Measurements from ENCODE around the gene NLRP5.
"Not testable (repeated sequence)": the region's sequence is repeated elsewhere in the genome, so short reads cannot be mapped to it uniquely, and the experiment has no call there.

Gene NLRP5

DNA sequence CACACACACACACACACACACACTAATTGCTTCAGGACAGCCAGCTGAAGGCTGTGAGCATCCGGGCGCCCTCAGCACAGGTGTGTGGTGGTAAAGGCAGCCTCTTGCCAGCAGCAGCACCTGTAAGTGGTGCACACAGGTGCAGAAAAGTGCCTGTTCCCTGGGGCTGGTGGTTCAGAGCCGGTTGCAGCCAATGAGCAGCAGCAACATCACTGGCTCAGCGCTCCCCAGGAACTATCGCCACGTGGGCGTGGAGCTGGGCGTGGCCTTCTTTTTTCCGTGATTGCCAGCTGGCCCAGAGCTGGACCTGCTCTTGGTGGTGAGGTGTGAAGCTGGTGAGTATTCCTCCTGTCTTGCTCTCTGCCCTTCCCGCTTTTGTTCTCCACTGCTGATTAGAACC, at the start of gene NLRP5:
TSS of gene NLRP5 (plus strand) at position 289 of the 400 bp plus-strand sequence.
- no peak for DNase-seq (ENCODE audit: low read depth in 4 of 4, low spot score in 1 of 4)

DNA sequence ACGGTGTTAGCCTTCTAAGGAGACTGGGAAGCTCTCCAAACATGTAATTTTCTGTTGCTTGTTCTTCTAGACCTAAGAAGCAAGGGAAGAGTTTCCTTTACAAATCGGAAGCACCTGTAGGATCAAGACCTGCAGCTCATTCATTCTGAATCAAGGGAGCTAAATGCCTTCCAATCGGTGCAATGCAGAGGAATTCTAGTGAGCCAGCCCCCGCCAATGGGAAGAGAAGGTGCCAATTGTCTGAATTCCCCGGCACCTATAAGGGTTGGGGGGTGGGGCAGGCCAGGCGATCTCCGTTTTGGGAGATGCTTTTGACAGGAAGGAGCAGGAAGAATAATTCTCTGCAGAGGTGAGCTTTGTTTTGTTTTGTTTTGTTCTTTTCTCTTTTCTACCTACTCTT, 47.4 kb upstream of the NLRP5 start:
- no peak for DNase-seq (ENCODE audit: low read depth in 4 of 4, low spot score in 1 of 4)

DNA sequence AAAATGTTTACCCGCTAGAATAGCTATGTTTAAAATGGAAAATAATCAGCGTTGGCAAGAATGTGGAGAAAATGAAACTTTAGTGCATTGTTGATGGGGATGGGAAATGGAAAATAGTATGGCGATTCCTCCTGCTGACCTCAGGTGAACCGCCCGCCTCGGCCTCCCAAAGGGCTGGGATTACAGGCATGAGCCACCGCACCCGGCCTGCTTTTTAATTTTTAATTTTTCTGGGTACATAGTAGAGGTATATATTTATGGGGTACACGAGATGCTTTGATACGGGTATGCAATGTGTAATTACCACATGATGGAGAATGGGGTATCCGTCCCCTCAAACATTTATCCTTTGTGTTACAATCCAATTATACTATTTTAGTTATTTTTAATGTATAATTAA, 46.3 kb upstream of the NLRP5 start:
- no peak for DNase-seq (ENCODE audit: low read depth in 4 of 4, low spot score in 1 of 4)

DNA sequence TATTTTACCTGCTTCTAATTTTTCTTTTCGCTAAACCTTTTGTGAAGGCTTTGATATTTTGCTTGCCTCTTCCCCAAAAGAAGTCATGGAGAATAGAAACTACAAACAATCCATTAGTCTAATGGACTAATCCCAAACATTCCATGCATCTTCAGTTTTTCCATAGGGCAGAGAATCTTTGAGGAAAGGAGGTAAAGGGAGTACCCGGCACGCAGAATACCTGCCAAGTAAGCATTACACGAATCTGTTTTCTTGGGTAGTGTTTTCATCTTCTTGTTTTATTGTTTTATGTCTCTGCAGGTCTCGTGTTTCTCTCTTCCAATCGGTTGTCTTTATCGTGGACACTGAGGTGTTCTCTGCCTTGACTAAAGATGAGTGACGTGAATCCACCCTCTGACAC, 39.0 kb upstream of the NLRP5 start, which contains the start of gene NLRP8:
TSS of gene NLRP8 (plus strand) at position 301 of the 400 bp plus-strand sequence.
- no peak for DNase-seq (ENCODE audit: low read depth in 4 of 4, low spot score in 1 of 4)

DNA sequence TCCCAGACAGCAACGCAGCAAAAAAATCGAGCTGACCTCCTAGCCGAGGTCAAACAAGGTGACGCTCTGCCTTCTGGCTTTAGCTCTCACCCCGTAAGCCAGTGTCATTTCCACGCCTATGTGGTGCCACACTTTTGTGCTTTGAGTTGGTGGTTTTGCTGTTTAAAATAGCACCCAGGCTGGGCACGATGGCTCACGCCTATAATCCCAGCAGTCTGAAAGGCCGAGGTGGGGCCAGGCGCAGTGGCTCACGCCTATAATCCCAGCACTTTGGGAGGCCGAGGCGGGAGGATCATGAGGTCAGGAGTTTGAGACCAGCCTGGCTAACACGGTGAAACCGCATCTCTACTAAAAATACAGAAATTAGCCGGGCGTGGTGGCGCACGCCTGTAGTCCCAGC, 36.0 kb upstream of the NLRP5 start:
- DNase-seq (ENCODE audit: low read depth in 4 of 4, low spot score in 1 of 4): not testable (repeated sequence)

DNA sequence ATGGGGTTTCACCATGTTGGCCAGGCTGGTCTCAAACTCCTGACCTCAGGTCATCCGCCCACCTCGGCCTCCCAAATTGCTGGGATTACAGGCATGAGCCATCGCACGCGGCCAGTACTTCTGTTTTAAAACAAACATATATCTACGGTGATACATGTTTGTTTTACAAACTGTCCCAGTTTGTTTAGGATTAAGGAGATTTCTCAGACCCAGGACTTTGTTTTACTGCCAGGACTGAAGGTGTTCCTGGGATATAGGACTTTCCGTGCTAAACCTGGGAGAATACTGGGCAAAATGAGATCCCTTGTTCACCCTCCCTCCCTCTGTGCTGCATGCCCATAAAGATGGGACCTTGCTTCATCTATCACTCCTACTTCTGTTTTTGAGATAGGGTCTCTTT, 30.1 kb upstream of the NLRP5 start:
- DNase-seq (ENCODE audit: low read depth in 4 of 4, low spot score in 1 of 4): no peak

DNA sequence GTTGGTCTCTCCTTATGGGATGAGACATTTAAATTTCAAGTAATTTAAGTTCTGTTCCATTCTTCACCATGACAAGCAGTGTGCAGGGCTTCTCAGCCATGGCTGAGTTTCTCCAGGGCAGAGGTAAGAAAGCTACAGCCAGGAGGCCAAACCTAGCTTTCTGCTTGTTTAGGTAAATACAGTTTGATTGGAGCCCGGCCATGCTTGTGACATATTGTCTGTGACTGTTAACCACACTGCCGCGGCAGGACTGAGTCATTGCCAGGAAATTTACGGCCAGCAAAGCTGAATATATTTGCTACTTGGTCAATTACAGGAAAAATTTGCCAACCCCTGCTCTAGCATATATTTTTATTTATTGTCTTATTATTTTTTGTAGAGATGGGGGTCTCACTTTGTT, 28.2 kb upstream of the NLRP5 start:
- DNase-seq (ENCODE audit: low read depth in 4 of 4, low spot score in 1 of 4): no peak

DNA sequence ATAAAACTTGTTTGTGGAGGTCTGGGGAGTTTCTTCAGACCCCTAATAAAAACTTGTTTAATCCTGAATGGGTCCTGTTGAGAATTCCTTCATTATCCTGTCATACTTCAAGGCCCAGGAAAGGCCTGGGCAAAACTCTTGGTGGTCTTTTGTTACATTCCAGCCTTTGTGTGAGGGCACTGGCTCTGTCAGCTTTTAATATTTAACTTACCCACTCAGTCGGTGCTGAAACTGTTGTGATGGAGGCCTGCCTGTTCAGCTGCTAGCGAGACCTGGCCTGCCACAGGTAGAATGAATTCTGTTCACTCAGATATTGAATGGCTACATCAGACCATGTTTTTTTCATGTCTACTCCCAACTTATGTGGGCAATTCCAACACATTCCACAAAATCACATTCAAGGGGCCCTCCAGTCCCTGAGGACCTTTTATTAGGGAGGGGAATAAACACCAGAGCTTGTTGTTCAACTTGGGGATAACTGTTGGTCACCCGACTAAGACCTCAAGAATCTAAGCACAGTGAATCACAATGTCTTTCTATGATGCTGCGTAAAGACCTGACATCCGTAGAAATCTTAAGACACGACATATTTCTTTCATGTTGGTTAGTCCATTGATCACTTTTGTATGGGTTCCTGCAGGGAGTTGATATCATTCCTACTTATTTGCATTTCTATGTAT, 26.4 kb upstream of the NLRP5 start:
- no peak for DNase-seq (ENCODE audit: low read depth in 4 of 4, low spot score in 1 of 4)

DNA sequence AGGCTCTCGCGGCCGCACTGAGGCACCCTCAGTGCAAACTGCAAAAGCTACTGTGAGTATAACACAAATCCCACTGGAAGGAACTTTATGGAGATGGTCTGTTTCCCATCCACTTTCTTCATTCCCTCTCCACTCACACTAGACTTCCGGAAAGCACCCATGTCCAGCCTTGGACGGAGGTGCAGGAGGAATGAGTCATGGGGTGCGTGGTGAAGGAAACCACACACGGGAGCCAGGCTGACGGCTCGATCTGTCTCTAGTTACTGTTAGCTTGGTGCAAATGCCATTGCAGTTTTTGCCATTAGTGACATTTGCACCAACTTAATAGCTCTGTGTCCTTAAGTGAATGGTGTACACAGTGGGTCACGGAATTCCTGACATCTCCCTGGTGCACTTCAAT, 24.4 kb upstream of the NLRP5 start:
- DNase-seq (ENCODE audit: low read depth in 4 of 4, low spot score in 1 of 4): no peak

DNA sequence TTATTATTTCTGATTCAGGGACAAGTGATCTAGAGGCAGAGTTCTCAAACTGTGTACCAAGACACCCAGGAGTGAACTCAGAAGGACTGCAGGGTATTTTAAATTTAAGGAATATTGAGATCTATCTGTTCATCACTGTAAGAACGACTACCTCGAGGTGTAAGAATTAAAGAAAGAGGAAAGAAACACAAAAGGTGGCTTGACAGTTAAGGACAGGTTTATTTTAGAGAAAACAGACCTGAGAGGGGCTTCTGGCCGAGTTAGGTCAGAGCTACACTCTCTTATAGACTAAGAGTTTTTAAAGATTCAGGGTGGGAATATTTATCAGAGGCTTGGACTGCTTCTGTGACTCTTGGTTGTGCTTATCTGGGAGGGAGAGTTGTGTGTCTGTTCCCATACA, 12.6 kb upstream of the NLRP5 start:
- DNase-seq (ENCODE audit: low read depth in 4 of 4, low spot score in 1 of 4): no peak

DNA sequence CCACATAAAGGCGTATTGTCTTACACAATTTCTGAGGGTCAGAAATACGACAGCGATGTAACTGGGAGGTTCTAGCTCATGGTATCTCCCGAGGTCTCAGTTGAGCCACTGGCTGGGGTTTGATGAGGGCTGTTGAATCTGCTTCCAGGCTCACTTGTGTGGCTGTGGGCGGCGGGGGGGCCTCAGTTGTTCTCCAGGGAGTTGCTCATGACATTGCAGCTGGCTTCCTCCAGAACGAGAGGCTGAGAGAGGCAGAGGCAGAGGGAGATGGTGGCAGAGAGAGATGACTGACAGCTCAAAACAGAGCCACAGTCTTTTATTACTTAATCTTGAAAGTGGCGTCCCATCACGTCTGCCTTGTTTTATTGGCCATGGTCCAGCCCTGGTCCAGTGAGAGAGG, 6.2 kb upstream of the NLRP5 start:
- no peak for DNase-seq (ENCODE audit: low read depth in 4 of 4, low spot score in 1 of 4)

DNA sequence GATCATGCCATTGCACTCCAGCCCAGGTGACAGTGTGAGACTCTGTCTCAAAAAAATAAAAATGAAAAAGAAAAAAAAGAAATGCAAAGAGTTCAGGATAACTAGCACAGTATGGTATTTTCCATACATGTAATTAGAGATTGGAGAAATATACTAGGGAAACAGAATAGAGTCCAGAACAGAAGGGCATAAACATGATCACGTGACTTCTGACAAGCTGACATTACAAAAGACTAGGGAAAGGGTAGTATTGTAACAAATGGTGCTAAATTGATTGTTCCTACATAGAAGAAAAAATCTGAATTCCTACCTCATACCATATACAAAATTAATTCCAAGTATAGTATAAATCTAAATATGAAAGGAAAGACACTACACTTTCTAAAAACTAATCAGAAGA, 1.3 kb upstream of the NLRP5 start:
- no peak for DNase-seq (ENCODE audit: low read depth in 4 of 4, low spot score in 1 of 4)

DNA sequence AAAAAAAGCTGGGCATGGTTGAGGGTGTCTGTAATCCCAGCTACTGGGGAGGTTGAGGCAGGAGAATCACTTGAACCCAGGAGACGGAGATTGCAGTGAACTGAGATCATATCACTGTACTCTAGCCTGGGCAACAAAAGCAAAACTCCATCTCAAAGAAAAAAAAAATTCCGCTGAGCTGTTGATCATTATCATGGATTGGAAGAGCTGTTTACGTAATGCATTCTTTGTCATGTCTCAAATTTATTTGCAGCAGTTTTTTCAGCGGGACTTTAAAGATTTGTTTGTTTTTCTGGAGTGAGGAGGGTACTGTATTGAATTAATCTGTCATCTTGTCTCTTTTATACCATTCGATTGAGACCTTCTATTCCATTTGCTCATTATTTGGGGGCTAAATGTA, 4.3 kb downstream of the NLRP5 start:
- DNase-seq (ENCODE audit: low read depth in 4 of 4, low spot score in 1 of 4): no peak

DNA sequence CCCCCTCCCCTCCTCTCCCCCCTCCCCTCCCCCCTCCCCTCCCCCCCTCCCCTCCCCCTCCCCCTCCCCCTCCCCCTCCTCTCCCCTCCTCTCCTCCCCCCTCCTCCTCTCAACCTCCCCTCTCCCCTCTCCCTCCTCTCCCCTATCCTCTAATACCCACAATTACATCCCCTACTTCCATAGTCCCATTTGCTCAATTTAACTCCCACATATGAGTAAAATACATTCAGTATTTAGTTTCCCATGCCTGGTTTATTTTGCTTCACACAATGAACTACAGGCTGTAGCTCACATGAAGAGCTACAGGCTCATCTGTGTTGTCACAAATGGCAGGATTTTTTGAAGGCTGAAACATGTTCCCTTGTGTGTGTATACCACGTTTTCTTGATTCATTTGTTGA, 6.9 kb downstream of the NLRP5 start:
- no peak for DNase-seq (ENCODE audit: low read depth in 4 of 4, low spot score in 1 of 4)

DNA sequence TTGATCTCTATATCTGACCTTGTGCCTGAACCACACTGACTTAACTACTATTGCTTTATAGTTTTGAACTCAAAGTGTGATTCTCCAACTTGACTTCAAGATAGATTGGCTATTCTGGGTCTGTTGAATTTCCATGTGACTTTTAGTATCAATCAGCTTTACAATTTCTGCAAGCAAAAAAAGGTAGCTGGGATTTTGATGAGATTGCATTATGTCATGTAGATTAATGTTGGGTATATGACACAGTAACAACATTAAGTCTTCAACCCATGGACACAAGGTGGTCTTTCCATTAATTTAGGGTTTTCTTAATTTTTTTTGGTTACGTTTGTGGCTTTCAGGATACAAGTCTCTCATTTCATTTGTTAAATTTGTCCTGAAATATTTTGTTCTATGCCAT, 28.2 kb downstream of the NLRP5 start:
- no peak for DNase-seq (ENCODE audit: low read depth in 4 of 4, low spot score in 1 of 4)

DNA sequence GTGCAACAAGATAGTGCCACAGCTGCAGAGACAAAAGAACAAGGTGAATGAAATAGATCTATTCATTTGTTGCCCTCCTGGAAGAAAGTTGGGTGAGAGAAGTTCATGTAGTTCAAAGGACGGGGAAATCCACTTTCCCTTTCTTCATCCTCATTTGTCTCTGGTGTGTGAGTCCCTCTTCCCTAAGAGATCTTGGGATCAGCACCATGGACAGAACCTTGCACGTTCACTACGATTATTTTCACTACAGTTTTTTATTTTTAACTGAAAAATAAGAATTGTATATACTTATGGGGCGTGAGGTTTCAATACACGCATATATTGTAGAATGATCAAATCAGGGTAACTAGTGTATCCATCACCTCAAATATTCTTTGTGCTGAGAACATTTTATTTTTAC, 29.2 kb downstream of the NLRP5 start:
- DNase-seq (ENCODE audit: low read depth in 4 of 4, low spot score in 1 of 4): no peak

DNA sequence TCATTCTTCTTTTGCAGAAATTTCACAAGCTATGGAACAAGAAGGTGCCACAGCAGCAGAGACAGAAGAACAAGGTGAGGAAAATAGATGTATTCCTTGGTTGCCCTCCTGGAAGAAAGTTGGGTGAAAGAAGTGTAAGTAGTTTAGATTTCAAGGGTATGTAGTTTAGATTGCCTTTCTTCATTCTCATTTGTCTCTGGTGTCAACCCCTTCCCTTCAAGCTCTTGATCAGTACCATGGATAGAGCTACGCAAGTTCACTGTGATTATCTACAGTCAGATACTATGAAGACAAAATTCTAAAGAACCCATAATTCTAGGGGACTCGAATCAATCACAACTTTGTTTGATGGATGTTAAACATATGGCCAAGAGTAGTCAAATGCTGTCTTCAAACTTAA, 32.8 kb downstream of the NLRP5 start:
- not testable (repeated sequence) for DNase-seq (ENCODE audit: low read depth in 4 of 4, low spot score in 1 of 4)

DNA sequence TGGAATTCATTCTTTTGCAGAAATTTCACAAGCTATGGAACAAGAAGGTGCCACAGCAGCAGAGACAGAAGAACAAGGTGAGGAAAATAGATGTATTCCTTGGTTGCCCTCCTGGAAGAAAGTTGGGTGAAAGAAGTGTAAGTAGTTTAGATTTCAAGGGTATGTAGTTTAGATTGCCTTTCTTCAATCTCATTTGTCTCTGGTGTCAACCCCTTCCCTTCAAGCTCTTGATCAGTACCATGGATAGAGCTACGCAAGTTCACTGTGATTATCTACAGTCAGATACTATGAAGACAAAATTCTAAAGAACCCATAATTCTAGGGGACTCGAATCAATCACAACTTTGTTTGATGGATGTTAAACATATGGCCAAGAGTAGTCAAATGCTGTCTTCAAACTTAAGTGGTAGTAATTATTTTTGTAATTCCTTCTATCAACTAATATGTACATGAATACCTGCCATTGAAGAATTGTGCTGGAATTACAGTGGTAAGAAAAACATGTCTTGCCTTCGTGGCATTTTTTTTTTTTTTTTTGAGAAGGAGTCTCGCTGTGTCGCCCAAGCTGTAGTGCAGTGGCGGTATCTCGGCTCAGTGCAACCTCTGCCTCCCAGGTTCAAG, 33.9 kb downstream of the NLRP5 start:
- not testable (repeated sequence) for DNase-seq (ENCODE audit: low read depth in 4 of 4, low spot score in 1 of 4)

DNA sequence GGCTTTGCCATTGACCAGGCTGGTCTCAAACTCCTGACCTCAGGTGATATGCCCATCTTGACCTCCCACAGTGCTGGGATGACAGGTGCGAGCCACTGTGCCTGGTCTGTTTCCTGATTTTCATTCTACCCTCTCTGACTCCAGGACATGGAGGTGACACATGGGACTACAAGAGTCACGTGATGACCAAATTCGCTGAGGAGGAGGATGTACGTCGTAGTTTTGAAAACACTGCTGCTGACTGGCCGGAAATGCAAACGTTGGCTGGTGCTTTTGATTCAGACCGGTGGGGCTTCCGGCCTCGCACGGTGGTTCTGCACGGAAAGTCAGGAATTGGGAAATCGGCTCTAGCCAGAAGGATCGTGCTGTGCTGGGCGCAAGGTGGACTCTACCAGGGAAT, 40.2 kb downstream of the NLRP5 start:
- DNase-seq (ENCODE audit: low read depth in 4 of 4, low spot score in 1 of 4): no peak

DNA sequence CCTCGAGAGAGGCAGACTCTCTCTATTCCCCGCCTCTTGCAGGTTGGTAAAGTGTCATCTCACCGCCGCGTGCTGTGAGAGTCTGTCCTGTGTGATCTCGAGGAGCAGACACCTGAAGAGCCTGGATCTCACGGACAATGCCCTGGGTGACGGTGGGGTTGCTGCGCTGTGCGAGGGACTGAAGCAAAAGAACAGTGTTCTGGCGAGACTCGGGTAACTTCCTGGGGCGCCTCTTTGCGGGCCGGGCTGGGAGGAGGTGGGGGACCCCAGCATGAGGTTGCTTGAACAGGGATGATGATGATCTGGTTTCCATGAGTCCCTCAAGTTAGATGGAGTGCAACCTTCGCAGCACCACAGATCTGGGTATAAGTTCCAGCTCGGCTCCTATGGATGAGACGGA, 67.0 kb downstream of the NLRP5 start:
- DNase-seq (ENCODE audit: low read depth in 4 of 4, low spot score in 1 of 4): no peak

DNA sequence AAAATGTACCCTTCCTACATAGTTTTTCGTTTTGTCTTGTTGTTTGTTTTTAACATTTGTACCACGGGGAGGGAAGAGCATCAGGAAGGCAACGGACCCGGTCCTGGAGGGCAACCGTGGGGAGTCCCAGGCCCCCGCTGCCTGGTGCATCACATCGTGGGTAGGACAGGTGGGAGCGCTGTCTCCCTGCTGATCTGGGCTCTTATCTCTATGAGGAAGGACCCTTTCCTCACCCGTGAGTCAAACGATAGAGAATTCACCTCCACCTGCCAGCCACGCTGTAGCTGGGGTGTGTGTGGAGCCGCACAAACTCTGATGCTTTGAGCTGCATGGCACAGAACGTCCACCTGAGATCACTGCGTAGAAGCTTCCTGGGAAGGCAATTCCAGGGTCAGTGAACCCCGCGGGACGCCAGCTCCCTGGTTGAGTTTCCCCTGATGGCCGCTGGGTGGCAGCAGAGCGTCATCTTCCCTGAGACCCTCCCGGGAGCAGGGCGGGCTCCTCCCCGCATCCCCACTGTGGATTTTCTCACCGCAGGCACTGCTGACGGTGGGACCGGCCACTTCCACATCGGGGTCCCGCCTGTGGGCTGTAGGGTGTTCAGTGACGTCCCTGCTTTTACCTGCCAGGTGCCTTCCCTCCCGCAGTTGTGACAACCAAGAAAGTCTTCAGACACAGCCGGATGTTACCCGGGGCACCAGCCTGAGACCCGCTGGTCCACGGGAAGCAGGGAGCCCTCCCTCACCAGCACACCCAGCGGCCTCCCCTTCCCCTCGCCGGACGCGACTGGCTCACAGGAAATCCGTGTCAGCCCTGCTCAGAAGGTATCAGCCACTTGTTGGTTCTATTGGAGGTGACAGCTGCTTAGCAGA, 79.8 kb downstream of the NLRP5 start:
- DNase-seq (ENCODE audit: low read depth in 4 of 4, low spot score in 1 of 4): peak; percentile 15 to 50 (median 39)

DNA sequence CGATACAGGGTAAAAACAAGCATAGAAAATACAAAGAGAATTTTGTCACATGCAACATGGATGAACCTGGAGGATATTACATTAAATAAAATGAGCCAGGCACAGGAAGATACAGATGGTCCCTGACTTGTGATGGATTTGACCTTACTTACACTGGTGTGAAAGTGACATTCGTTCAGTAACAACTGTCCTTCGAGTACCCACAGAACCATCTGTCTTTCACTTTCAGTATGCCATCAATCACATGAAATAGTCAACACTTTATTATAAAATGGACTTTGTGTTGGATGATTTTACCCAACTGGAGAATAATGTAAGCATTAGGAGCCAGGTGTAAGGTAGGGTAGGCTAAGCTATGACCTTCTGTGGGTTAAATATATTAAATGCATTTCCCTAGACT, 83.1 kb downstream of the NLRP5 start:
- DNase-seq (ENCODE audit: low read depth in 4 of 4, low spot score in 1 of 4): no peak
